Activated T-cell treated with anti-CD3 and anti-CD28 coated beads, Interleukin-2, amount 50 U/mL, for 1 hour (primary cell): ENCODE measurements around the gene DIAPH2.

Experiments
- DNase-seq: peaks from one replicate; pipeline ENCODE4 v3.0.0-alpha.2; 2020

The DIAPH2 gene

DNA sequence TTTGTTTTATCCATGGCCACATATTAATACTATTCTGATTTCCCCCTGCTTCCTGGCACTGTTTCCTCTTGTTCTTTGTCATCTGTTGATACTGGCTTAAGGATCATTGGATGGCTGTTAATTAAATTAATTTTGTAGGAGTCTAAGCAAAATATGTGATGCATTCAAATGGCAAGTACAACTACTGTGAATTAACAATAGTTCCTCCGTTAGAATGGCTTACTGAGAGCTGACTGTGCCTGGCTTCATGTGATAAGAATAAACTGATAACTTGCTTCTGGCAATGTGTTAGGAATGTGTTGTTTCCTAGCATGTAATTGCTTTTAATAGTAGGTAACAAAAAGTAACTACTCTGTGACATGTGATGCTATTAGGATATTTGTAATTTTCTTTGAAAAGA, 297.5 kb downstream of the DIAPH2 start:
- no peak for DNase-seq

GRCh38 chrX:96984538-96984937, 299.9 kb downstream of the DIAPH2 start:
- no peak for DNase-seq

- no peak for DNase-seq
These were observed 300.4 kb downstream of the DIAPH2 start for GRCh38 chrX:96985046-96985445.

DNA sequence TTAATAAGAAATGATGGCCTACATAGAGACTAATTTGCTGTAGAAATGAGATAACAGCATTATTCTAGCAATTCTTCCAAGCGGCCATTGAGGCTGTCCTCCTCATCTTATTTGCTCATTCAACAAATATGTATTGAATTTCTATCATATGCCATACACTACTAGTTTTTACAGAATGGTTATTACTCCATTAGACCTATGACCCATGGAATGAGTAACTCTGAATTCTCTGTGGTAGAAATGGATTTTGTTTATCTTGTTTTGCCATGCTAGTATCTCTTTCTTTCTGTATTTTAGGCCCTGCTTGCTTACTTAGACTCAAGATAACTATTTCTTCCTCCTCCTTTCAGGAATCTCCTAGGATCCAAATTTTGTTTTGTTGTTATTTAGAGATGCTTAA, 302.6 kb downstream of the DIAPH2 start:
- no peak for DNase-seq

- no peak for DNase-seq
These were observed 305.4 kb downstream of the DIAPH2 start for GRCh38 chrX:96989830-96990571.

DNA sequence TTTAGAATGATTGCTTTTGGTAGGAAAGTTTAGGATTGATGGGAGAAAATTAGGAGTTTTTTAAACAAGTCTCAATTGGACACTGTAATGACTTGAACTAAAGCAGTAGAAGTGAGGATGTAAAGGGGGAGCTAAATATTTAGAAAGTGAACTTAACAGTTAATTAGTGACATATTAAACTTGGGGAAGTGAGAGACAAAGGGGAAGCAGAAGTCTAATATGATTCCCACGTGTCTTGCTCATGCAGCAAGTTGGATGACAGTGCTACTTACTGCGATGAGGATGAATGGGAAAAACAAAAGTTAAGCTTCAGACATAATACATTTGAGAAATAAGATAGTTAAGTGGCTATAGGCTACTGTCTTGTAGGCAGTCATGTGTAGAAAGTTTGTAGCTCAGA, 309.5 kb downstream of the DIAPH2 start:
- DNase-seq = no peak

DNA sequence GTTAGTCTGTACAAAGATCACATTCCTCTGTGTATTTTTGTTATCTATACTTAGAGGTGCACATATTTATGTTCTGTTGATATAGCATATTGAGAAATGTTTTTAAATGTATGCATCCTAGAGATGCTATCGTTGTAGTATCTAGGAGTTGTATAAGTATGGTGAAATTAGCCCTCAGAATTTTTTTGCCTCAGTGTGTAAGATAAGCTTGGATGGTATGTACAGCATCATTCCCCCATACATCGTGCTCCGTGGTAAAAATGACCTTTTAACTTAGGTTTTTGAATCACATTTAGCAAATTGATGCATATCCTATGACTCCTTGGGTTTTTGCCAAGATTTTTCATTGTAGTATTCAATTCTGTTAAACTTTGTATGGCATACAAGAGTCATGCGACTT, 312.6 kb downstream of the DIAPH2 start:
- no peak for DNase-seq

DNA sequence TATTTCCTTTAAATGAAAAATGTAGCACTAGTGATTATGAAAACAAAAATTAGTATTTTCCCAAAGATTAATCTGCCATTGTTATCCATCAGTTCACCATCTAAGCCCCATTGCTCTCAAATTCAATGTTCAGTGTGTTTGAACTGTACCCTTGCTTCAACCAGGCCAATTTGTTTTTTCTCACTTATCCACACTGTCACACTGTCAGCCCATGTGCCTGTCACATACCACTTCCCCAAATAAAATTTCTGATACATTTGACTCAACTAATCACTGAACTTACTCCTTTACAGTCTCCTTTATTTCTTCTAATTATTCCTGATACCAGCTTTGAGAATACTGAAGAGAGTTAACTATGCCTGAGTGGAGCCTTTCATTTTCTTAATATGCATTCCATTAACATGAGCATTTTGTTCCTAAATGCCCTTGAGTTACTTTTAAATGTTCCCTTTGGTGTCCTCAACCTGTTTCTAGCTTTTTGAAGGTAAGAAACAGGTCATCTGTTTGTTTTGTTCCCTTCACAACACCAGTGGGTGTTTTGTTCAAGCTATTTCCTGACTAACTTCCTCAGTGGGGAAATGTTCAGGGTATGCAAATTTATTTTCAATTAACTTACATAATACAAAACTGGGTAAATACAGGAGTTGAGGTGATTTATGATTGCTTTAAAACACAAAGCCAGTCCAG, 316.2 kb downstream of the DIAPH2 start:
- DNase-seq = no peak

- no peak for DNase-seq
These were observed 321.5 kb downstream of the DIAPH2 start for GRCh38 chrX:97006167-97006566.

DNA sequence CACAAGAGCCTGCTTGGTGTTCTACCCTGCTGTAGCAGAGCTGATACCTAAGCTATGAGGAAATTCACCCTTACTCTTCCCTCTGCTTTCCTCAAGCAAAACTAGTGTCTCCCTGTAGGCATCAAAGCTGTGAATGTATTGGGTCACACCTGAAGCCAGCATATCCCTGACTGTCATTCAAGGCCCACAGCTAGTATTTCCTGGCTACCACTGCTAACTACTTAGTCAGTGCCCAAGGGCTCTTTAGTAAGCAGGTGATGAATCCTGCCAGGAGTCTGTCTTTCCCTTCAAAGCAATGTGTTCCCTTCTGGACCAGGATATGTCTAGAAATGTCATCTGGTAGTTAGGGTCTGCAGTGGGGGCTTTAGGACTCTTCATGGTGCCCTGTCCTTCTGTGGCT, 324.7 kb downstream of the DIAPH2 start:
- DNase-seq = no peak

DNA sequence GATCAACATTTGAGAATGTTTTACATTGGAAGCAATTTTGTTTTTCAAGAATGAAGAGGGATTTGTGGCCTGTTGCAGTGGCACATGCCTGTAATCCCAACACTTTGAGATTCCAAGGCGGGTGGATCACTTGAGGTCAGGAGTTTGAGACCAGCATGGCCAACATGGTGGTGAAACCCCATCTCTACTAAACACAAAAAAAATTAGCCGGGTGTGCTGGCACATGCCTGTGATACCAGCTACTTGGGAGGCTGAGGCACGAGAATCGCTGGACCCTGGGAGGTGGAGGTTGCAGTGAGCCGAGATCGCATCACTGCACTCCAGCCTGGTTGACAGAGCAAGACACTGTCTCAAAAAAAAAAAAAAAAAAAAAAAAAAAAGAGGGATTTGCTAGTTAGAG, 326.9 kb downstream of the DIAPH2 start:
- DNase-seq = no peak

- no peak for DNase-seq
These were observed 331.5 kb downstream of the DIAPH2 start for GRCh38 chrX:97016106-97016505.

- no peak for DNase-seq
These were observed 337.0 kb downstream of the DIAPH2 start for GRCh38 chrX:97021680-97022079.

GRCh38 chrX:97026406-97026805, 341.8 kb downstream of the DIAPH2 start:
- DNase-seq = no peak

- DNase-seq = no peak
These were observed 342.8 kb downstream of the DIAPH2 start for GRCh38 chrX:97027384-97027922.

DNA sequence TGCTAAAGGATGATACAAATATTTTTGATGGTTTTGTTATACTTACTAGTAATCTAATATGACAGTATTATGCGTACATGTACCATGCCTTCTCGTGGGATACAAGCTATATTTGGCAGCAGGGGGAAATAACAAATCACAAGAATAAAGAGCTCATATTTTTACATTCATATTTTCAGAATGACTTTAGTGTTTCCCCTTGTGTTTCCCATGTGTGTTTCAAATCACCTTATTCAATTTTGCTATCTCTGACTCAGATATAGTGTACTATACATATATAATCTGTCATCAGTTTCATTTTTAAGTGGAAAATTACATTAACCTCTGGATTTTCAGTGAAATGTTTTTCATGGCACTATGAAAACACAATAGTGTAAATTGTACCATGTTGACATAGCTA, 345.8 kb downstream of the DIAPH2 start:
- DNase-seq = no peak

- no peak for DNase-seq
These were observed 346.3 kb downstream of the DIAPH2 start for GRCh38 chrX:97030947-97031346.

DNA sequence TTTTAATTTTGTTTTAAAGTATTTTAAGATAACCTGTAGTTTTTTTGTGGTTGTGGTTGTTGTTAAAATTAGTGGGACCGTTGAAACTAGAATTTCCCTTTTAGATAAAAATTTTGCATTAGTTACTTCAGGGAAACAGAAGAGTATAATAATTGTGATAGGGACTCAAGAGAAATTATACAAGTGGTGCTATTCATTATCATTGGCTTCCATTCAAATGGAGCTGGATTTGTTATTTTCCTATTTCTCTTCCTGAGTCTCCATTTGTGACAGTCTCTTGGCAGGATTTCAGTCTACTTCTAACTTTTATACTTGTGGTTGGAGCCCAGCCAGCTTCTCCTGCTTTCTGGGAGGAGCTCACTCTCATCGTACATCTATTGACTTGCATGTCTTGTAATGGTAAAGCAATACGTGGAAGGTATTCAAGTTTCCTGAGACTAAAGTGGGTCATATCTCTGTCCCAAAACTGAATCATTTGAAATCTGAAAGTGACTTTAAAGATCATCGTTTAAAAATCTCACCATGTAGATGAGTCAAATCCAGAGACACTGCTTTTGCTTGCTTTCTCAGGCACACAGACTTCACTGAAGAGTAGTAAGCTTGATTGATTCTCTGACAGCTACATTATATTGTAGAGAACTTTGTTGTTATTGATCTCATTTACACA, 354.9 kb downstream of the DIAPH2 start:
- DNase-seq = no peak

DNA sequence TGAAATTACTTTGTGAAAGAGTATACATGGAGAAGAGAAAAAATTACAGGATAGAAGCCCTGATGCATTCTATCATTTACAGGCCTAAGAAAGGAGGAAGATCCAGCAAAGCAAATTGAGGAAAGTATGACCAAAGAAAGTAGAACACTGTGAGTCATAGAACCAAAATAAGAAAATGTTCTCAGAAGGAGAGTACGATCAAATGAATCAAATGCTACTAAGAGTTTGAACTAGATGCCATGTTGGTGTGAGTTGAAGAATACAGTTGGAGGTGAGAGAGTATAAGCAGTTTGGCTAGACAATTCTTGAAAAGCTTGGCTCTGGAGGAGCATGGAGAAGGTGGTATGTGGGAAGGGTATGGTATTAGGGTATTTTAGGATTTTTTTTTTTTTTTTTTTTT, 360.8 kb downstream of the DIAPH2 start:
- DNase-seq = no peak

DNA sequence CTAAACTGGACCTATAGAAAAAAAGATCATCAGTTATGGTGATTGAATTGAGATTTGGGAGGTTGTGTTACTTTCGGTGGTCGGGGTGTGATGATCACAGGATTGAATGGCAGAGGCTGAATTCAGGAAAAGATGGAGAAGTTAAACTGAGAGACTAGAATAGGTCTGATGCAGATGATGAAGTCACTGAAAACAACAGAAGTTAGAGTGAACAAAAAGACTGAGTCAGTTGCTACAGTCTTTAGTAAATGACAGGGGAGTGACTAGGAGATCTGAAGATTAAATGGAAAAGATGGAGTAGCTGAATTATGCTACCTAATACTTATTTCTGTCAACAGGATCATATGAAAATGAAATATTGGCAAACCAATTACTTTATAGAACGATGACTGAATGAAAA, 362.2 kb downstream of the DIAPH2 start:
- no peak for DNase-seq

DNA sequence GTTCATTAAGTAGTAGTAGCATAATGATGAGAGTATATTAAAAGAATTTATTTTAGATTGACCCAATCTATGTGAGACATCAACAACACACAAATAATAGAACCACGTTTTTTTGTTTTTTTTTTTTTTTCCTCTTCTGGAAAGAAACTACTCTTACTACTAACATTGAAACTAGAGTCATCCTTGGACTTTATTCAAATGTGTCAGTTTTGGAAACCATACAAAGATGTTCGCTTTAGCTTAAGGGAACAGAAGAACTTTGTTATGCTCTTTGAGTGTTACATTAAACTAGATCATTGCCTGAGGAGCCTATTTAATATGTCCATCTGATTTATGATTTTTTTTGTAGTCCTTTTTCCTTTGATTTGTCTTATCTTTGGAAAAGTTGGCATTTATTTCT, 365.8 kb downstream of the DIAPH2 start:
- no peak for DNase-seq

GRCh38 chrX:97057349-97057909, 372.8 kb downstream of the DIAPH2 start:
- no peak for DNase-seq

GRCh38 chrX:97060020-97060419, 375.4 kb downstream of the DIAPH2 start:
- DNase-seq = no peak

GRCh38 chrX:97065066-97065465, 380.4 kb downstream of the DIAPH2 start:
- DNase-seq = no peak
